ENCODE data around the gene RAD9A.
A peak's percentile ranks its signal among the peaks of the same experiment; 100 is the strongest.

RAD9A gene

GRCh38 chr11:67349036-67349435 is 42.8 kb upstream of the RAD9A start:
- DNase-seq (ENCODE audit: extremely low read depth, low read depth), result no peak
- TF ChIP-seq CTCF (IDR thresholded peaks at IDR 0.05; ENCODE audit: low read depth, low read length, missing control alignments), result no peak
- no peak overlapping the region for H3K4me3 ChIP-seq (replicated peaks; ENCODE audit: low read depth, low read length)

GRCh38 chr11:67349457-67349856 is 42.3 kb upstream of the RAD9A start:
- H3K4me3 ChIP-seq (replicated peaks; ENCODE audit: low read depth, low read length), result no peak overlapping the region
- no peak for DNase-seq (ENCODE audit: extremely low read depth, low read depth)
- TF ChIP-seq CTCF (IDR thresholded peaks at IDR 0.05; ENCODE audit: low read depth, low read length, missing control alignments), result no peak

- no peak for DNase-seq (ENCODE audit: extremely low read depth, low read depth)
- H3K4me3 ChIP-seq (replicated peaks; ENCODE audit: low read depth, low read length), result no peak overlapping the region
- no peak for TF ChIP-seq CTCF (IDR thresholded peaks at IDR 0.05; ENCODE audit: low read depth, low read length, missing control alignments)
These were observed 41.8 kb upstream of the RAD9A start for GRCh38 chr11:67349928-67350465.

- no peak overlapping the region for H3K4me3 ChIP-seq (replicated peaks; ENCODE audit: low read depth, low read length)
- peak; percentile 96 for TF ChIP-seq CTCF (IDR thresholded peaks at IDR 0.05; ENCODE audit: low read depth, low read length, missing control alignments)
- DNase-seq (ENCODE audit: extremely low read depth, low read depth), result no peak
These were observed 40.3 kb upstream of the RAD9A start for GRCh38 chr11:67351275-67352005.

- no peak for TF ChIP-seq CTCF (IDR thresholded peaks at IDR 0.05; ENCODE audit: low read depth, low read length, missing control alignments)
- H3K4me3 ChIP-seq (replicated peaks; ENCODE audit: low read depth, low read length), result peak overlapping the region; percentile 70
- DNase-seq (ENCODE audit: extremely low read depth, low read depth), result no peak
These were observed 39.1 kb upstream of the RAD9A start for GRCh38 chr11:67352546-67353316.

GRCh38 chr11:67353317-67354074 is 38.3 kb upstream of the RAD9A start, which contains the start of gene POLD4:
Gene POLD4, minus strand, starts transcription at chr11:67353546. Its CDS starts 147 bp downstream, at chr11:67353399.
- no peak for TF ChIP-seq CTCF (IDR thresholded peaks at IDR 0.05; ENCODE audit: low read depth, low read length, missing control alignments)
- peak within 1 kb of the TSS; percentile 70 for H3K4me3 ChIP-seq (replicated peaks; ENCODE audit: low read depth, low read length)
- DNase-seq (ENCODE audit: extremely low read depth, low read depth), result no peak

All from HFF-Myc (cell line).